ENCODE results near the gene HPSE2.

Gene HPSE2

GRCh38 chr10:98620503-98620902, 615.1 kb downstream of the HPSE2 start:
- no peak for DNase-seq (ENCODE audit: low read depth in 2 of 2)

DNA sequence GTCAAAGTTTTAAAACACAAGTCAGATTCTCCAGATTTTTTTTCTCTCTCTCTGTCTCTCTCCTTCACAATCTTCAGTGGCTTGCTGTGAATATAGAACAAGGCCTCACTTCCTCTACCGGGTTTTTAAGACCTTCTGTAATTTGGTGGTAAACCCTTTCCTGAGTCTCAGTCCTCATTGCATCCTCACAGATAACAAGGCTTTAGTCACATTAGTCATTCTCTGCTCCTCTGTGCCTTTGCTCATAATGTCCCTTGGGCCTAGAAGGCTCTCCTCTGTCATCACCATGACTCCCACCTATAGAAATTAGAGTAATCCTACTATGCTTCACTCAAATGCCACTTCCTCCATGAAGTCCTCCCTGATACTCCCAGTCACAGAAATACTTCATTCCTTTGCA, 616.2 kb downstream of the HPSE2 start:
- DNase-seq (ENCODE audit: low read depth in 2 of 2): no peak

GRCh38 chr10:98617906-98618520, 617.6 kb downstream of the HPSE2 start:
- no peak for DNase-seq (ENCODE audit: low read depth in 2 of 2)

GRCh38 chr10:98613446-98613845, 622.2 kb downstream of the HPSE2 start:
- DNase-seq (ENCODE audit: low read depth in 2 of 2): no peak

GRCh38 chr10:98611436-98611835, 624.2 kb downstream of the HPSE2 start:
- DNase-seq (ENCODE audit: low read depth in 2 of 2): no peak

DNA sequence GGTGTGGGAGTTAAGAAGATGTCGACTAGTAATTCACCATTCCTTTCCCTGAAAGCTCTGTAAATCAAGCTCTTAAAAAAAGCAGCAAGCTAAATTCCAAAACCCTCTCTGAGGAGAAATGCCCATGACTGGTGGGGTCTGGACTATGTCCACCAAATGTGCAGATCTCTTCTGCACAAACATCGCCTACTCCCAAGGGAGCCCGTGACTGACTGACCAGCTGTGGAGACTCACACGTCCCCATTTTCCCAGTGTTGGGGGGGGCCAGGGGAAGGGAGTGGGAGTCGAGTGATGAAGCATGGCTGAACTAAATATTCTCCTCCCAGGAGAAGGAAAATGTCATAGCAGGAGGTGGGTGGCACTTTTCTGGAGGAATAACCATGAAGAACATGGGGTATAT, 624.8 kb downstream of the HPSE2 start:
- no peak for DNase-seq (ENCODE audit: low read depth in 2 of 2)

DNA sequence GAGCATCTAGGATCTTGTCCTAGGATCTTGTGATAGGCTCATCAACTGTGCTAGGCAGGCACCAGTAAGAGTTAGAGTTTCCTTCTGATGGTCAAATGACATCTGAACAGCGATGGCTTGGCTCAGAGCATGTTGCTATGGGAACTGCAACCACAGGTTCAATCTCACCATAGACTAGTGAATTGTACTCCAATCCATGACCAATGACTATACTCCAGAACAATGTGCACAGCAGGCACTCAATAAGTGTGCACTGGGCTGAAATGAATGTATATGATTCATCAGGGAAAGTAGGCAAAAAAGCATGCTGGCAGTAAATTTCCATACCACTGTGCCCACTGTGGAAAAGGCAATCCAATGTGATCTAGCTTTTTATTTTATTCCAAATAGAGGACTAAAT, 625.4 kb downstream of the HPSE2 start:
- no peak for DNase-seq (ENCODE audit: low read depth in 2 of 2)

- DNase-seq (ENCODE audit: low read depth in 2 of 2): no peak
Measured at GRCh38 chr10:98609265-98609664, 626.4 kb downstream of the HPSE2 start.

DNA sequence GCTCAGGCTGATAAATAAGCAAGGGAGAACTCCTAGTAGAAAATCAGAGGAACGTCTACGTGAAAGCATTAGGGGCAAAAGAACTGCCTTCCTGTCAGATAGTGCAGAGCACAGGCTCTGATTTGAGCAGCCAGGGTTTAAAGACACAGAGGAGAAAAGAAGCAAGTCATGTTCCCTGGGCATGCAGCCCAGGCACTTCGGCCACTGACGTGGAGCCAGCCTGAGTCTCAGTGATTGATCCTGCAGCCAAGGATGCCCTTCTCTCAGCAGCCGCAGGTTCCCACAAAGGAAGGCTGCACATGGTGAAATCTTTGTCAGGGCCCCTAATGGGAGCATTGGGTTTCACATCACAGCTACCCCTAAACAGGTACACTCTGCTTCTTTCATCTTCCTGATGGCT, 627.2 kb downstream of the HPSE2 start:
- DNase-seq (ENCODE audit: low read depth in 2 of 2): no peak

DNA sequence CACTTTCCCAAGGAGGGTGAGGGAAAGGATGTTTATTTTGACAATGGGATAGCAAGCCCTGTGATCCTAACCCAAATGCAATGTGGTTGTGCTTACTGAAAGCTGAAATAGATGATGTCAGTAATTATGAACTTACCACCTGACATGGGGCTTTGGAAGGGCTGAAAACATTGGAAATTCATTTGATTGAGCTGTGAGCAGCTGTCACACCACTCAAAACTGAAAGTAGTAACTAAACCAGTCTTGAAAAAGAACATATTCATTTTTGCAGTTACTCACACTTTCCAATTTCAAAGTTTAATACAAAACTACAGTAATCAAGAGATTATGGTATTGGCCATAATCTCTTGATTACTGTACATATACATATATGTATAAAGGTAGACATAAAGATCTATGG, 633.4 kb downstream of the HPSE2 start:
- DNase-seq (ENCODE audit: low read depth in 2 of 2): no peak

DNA sequence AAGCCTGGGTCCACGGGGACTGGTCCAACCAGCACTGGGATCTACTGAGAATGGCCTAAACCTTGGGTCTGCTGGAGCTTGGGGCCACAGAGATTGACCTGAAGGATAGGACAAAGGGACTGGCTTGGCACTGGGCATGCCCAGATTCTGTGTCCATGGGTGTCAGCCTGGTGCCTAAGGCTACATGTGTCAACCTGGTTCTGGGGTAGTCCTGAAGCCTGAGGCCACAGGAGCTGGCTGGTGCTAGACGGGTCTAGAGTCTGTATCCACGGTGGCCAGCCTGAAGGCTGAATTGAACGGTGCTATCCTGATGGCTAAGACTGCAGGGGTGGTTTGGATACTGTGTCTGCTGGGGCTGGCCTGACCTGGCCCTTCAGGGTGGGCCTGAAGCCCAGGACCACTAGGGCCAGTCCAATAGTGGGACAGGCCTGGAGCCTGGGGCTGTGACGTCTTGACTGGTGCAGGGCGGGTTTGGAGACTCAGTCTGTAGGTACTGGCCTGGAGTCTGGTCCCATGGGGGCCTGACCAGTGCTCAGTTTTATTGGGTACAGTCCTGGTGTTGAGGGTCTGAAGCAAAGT, 636.5 kb downstream of the HPSE2 start:
- no peak for DNase-seq (ENCODE audit: low read depth in 2 of 2)

DNA sequence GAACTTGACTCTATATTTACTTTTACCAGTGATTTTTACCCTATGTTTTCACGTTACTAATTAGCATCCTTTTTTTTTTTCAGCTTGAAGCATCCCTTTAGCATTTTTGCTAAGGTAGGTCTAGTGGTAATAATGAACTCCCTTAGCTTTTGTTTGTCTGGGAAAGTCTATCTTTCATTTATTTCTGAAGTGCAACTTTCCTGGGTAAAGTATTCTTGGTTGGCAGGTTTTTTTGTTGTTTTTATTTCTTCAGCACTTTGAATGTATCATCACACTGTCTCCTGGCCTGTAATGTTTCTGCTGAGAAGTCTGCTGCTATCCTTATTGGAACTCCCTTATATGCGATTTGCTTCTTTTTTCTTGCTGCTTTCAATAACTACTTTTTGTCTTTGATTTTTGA, 639.2 kb downstream of the HPSE2 start:
- no peak for DNase-seq (ENCODE audit: low read depth in 2 of 2)

GRCh38 chr10:98589691-98590090, 646.0 kb downstream of the HPSE2 start:
- no peak for DNase-seq (ENCODE audit: low read depth in 2 of 2)

GRCh38 chr10:98589007-98589406, 646.6 kb downstream of the HPSE2 start:
- DNase-seq (ENCODE audit: low read depth in 2 of 2): no peak

DNA sequence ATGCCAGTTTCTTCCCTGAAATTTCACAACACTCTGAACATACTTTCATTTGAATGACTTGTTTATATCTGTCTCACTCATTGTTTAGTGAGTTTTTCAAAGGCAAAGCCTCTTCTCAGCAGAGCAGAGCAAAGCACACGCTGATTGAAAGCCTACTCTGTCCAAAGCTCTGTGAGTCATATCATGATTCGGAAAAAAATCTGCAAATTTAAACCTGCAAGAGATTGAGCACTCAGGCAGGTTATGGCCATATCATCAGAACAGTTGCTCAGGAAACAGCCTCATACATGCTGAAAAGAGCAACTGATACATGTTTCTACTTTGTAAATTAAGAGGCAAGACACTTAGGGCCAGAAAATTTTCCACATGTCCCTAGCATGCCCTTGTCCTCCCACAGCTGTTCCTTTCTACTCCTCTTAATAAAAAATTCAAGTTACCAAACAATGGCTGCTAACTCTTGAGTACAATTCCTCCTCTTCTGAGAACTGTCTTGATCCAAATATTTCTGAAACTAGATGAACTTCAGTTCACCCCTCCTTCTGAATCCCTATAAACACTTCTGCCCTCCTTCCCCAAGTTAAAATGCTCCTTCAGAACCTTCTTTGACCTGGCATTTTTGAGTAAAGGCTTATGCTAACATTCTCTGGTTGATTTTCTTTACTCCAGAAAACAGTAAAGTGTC, 648.4 kb downstream of the HPSE2 start:
- no peak for DNase-seq (ENCODE audit: low read depth in 2 of 2)

- DNase-seq (ENCODE audit: low read depth in 2 of 2): no peak
Measured at GRCh38 chr10:98586096-98586495, 649.6 kb downstream of the HPSE2 start.

DNA sequence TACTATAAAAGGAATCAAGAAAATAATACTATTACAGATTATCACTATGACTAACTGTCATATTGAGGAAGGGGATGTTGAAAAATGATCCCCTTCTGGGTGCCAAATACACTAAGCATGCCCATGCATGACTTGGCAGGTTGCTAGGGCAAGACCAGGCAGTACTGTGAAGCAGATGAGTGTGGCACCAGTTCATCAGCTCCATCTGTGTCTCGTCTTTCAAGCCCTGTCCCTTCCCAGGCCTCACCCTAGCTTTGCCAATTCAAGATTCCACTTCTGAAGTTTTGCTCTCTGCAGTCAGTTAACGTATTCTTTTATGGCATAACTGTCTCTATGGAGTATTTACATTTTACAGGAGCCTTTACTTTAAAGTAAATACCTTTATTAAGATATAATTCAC, 653.3 kb downstream of the HPSE2 start:
- no peak for DNase-seq (ENCODE audit: low read depth in 2 of 2)

DNA sequence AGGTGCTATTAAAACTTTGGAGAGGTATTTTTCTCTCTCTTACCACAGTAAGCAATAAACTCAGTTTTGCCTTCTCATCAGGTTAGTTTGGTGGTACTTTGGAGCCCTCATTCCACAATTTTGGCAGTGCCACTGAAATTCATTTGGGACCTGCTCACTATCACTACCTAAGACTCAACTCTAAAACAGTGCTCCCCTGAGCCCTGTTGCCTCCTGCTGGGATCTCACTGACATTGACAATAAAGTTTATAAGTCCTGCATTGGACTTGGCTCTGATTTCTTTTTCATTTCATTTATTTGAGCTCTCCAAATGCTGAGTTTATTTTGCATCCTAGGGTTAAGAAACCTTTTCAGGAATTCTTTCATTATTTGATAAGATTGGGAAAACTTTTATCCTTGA, 658.1 kb downstream of the HPSE2 start:
- DNase-seq (ENCODE audit: low read depth in 2 of 2): no peak

- DNase-seq (ENCODE audit: low read depth in 2 of 2): no peak
Measured at GRCh38 chr10:98577168-98577567, 658.5 kb downstream of the HPSE2 start.

DNA sequence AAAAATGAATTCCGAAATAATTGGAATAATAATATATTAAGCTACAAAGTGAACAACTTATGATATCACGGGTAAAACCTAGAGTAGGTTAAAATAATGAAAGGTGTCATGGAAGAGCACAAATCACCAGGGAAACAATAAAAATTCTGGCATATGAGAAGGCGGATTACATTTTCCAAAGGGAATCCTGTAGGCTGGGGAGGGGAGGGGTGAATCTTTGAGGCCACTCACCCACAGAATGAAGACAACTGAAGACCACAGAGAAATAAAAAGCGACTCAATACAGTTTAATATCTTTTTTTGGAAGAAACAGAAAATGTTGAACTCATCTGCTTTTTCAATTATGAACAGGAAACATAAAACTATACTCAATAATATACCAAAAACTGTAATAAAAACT, 659.6 kb downstream of the HPSE2 start:
- DNase-seq (ENCODE audit: low read depth in 2 of 2): no peak

DNA sequence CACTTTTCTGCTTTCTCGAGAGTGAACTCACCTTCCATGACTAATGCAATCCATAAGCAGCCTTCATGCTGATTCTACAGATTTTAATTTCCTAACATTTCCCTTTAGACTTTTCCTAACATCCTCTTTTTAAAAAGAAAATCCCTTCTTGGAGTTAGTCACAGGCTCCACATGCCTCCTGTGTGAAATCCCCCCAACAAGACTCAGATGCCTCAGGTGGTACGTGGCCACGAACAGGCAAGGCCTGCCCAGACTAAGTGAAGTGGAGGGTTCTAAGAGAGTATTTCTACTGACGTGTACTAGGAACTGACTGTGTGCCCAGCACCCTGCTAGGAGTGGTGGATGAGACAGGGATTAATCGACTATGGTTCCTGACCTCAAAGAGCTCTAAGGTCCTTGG, 663.1 kb downstream of the HPSE2 start:
- DNase-seq (ENCODE audit: low read depth in 2 of 2): no peak

- no peak for DNase-seq (ENCODE audit: low read depth in 2 of 2)
Measured at GRCh38 chr10:98570834-98571233, 664.8 kb downstream of the HPSE2 start.

DNA sequence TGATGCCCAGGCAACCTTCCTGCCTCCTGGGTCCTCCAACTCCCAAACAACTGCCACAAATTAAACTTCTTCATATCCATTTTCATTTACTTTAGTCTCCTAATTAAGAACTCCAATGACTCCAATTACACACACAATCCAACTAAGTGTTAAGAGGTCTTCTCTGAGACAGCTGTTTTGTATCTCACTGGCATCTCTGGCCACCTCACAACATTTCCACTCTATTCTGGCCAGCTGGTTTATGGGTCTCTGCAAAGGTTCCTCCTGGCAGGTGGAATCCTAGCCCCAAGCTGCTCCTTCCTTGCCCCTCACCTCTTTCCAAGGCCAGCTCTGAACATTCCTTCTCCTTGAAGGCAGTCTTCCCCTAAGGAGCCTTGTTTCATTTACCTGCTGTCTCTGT, 665.8 kb downstream of the HPSE2 start:
- DNase-seq (ENCODE audit: low read depth in 2 of 2): no peak

DNA sequence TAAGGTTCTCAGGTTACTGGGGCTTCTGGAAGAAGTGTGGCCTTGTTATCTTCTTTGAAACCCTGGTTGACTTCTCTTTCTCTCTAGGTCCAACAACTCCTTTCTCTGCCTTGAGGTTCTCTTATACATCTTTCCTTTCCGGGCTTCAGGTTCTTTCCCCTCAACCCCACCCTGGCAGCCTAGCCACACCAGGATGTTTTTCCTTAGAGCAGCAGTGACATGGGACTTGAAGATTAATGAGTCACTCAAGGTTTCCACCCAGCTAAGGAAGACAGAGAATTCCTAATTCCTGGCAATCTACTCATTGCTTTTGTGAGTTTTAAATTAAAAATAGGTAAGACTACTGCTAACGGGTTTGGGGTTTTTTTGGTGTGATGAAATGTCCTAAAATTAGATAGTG, 667.1 kb downstream of the HPSE2 start:
- no peak for DNase-seq (ENCODE audit: low read depth in 2 of 2)

Measured in stimulated activated CD4-positive, alpha-beta T cell treated with anti-CD3 and anti-CD28 coated beads, Interleukin-4, amount 100 ng/mL, for 48 hours (primary cell).